HepG2 (cell line): Measurements from ENCODE around the gene C1QTNF12. TPM values are rescaled to one million over a fixed set of nuclear protein-coding genes. Genes with fewer than 3 reads are reported as not detected.

Experiments used
- ATAC-seq: fragments of 200-7000 bp; cut with Tn5 transposase; 3 replicates; pipeline ENCODE4 v1.9.1; 2020; ENCODE audit warnings: mild to moderate bottlenecking, moderate library complexity
- BruUV-seq: library from RNA; stranded (reverse); fragments of 400-500 nt; replicated peaks from 2 replicates; lab custom pipeline; 2021; lab: Mats Ljungman, UMichigan
- CTCF ChIA-PET: fragments of 300-600 bp; formaldehyde crosslinking; extraction: SDS; loops from one replicate; lab custom pipeline; 2021; ENCODE audit warnings: low total read pairs, inconsistent platforms, low intra/inter-chr PET ratio; lab: Yijun Ruan, JAX
- POLR2A ChIA-PET: fragments of 350-600 bp; sonication (Branson Sonifier 250); formaldehyde crosslinking; loops from one replicate; lab custom pipeline; 2020; ENCODE audit warnings: antibody characterized with exemption, inconsistent platforms; lab: Yijun Ruan, JAX
- DNase-seq: peaks from one replicate; pipeline ENCODE4 v3.0.0-alpha.2; 2015; ENCODE audit warnings: low spot score
- FAIRE-seq: peaks from 3 replicates; lab custom pipeline; 2011; peaks lifted over from hg19 to GRCh38; lab: Jason Lieb, UNC
- H2AFZ ChIP-seq: one replicate; pipeline ENCODE4 v1.6.1; 2011; ENCODE audit warnings: low read length, inconsistent platforms
- H3K27ac ChIP-seq: fragments of 300-600 bp; 3 replicates; pipeline ENCODE4 v1.8.0; 2011; ENCODE audit warnings: mixed run types, mild to moderate bottlenecking, mixed read lengths, low read length, inconsistent platforms; ENCODE audit not compliant: insufficient read depth; ENCODE audit errors: extremely low read length
- H3K27me3 ChIP-seq, 2 experiments: fragments of 200-600 bp in 1 of 2; 2 replicates in 1 of 2; 3 replicates in 1 of 2; pipeline versions ENCODE4 v1.6.0 to v1.8.0; 2011; ENCODE audit warnings: low read length in 2 of 2, mild to moderate bottlenecking in 2 of 2, moderate library complexity in 2 of 2, inconsistent platforms in 1 of 2; ENCODE audit not compliant: insufficient read depth in 2 of 2, control insufficient read depth in 1 of 2
- H3K36me3 ChIP-seq, 2 experiments: fragments of 200-600 bp in 1 of 2; replicated peaks in 1 of 2; 2 replicates in 1 of 2; 3 replicates in 1 of 2; pipeline versions ENCODE4 v1.5.1 to v1.8.0; 2011; ENCODE audit warnings: low read length in 2 of 2, inconsistent platforms in 1 of 2; ENCODE audit not compliant: insufficient read depth in 2 of 2, control insufficient read depth in 1 of 2
- H3K4me1 ChIP-seq: 2 replicates; pipeline ENCODE4 v1.5.1; 2012; ENCODE audit warnings: low read length, inconsistent platforms; ENCODE audit not compliant: insufficient read depth
- H3K4me2 ChIP-seq: 2 replicates; pipeline ENCODE4 v1.6.0; 2011; ENCODE audit warnings: low read depth, low read length, inconsistent platforms
- H3K4me3 ChIP-seq, 3 experiments: fragments of 200-600 bp in 1 of 3; sonication (generic), shearing (Covaris generic) in 1 of 3; replicated peaks in 1 of 3; 2 replicates each; pipeline ENCODE4 v1.5.1; 2011 to 2016; ENCODE audit warnings: low read length in 3 of 3, inconsistent platforms in 2 of 3, low read depth in 2 of 3, mild to moderate bottlenecking in 2 of 3, control low read depth in 1 of 3, mixed read lengths in 1 of 3; ENCODE audit not compliant: insufficient read depth in 1 of 3
- H3K79me2 ChIP-seq: one replicate; pipeline ENCODE4 v1.6.1; 2011; ENCODE audit warnings: low read length, inconsistent platforms; ENCODE audit not compliant: insufficient read depth
- H3K9ac ChIP-seq: 2 replicates; pipeline ENCODE4 v1.6.0; 2011; ENCODE audit warnings: mild to moderate bottlenecking, low read depth, low read length, inconsistent platforms; ENCODE audit not compliant: insufficient read depth
- H3K9me3 ChIP-seq: 2 replicates; pipeline ENCODE4 v1.5.1; 2012; ENCODE audit warnings: mild to moderate bottlenecking, low read length
- H4K20me1 ChIP-seq: 2 replicates; pipeline ENCODE4 v1.6.0; 2011; ENCODE audit warnings: inconsistent platforms, mild to moderate bottlenecking, low read length, moderate library complexity; ENCODE audit not compliant: insufficient read depth
- KDM5A ChIP-seq: fragments of 200-600 bp; sonication (generic); IDR thresholded peaks from 2 replicates; pipeline ENCODE4 v1.7.0; 2018; ENCODE audit warnings: antibody characterized with exemption, mild to moderate bottlenecking, low read length, borderline replicate concordance
- MIER2 ChIP-seq: IDR thresholded peaks from 2 replicates; pipeline ENCODE4 v1.6.1; 2016; ENCODE audit warnings: missing biosample characterization, missing genetic modification reagents
- NFKBIZ ChIP-seq: IDR thresholded peaks from 2 replicates; pipeline ENCODE4 v1.6.1; 2018; ENCODE audit warnings: missing genetic modification reagents, missing compliant biosample characterization
- PAF1 ChIP-seq: IDR thresholded peaks from 2 replicates; pipeline ENCODE4 v1.6.1; 2016; ENCODE audit warnings: missing genetic modification reagents, missing compliant biosample characterization
- POLR2G ChIP-seq: fragments of 200-400 bp; formaldehyde crosslinking; IDR thresholded peaks from 2 replicates; pipeline ENCODE4 v1.6.1; 2018; ENCODE audit warnings: mild to moderate bottlenecking, low read depth, low read length, moderate library complexity
- WGBS: methylation state at CpG from one replicate; pipeline ENCODE4 v1.1.6; 2017; ENCODE audit warnings: low lambda C conversion rate; 5-methylcytosine and 5-hydroxymethylcytosine counted together
- in situ Hi-C: cut with HindIII; loops from 2 replicates; pipeline ENCODE4 v1.10.0; 2017; ENCODE audit warnings: low pct_unique_long_range_greater_than_20kb; ENCODE audit not compliant: extremely low pct_ligation_motif_present
- intact Hi-C: fragments of 100-400 bp; cut with micrococcal nuclease; formaldehyde crosslinking; loops from one replicate; pipeline ENCODE4 v1.10.0; 2022; ENCODE audit not compliant: unreplicated experiment
- polyA plus RNA-seq, 8 experiments: library from polyadenylated mRNA; depleted of rRNA in 3 of 8; stranded (reverse) in 7 of 8; unstranded in 1 of 8; fragments of >200 nt; fragmentation: Illumina TruSeq in 4 of 8; extraction: Trizol in 4 of 8; gene quantifications; 2 replicates each; pipeline versions ENCODE4 v1.2.1 to v1.2.3, GENCODE V29; 2011 to 2016; ENCODE audit warnings: low read depth in 4 of 8, missing spikeins in 1 of 8, mixed read lengths in 1 of 8; ENCODE audit not compliant: insufficient read depth in 1 of 8
- total RNA-seq, 5 experiments: library from RNA; depleted of rRNA; stranded (reverse); fragments of >200 nt; fragmentation: Illumina TruSeq; extraction: Trizol; gene quantifications; 2 replicates each; pipeline ENCODE4 v1.2.3, GENCODE V29; 2016; ENCODE audit warnings: low read depth in 1 of 5
- TF ChIP-seq, protein P1 (sequence below): sonication (generic); formaldehyde crosslinking; IDR thresholded peaks from 2 replicates; pipeline ENCODE4 v1.5.0; 2020; ENCODE audit warnings: mild to moderate bottlenecking, missing genetic modification reagents, borderline replicate concordance

Gene C1QTNF12
- total and polyA plus RNA-seq, 2 of the 13 experiments (the other 11 are each of a cell fraction or from before 2014, with no cell fraction given): 0.18 to 0.64 TPM

GRCh38 chr1:1216770-1217620 lies 29.5 kb downstream of the C1QTNF12 start:
- Histone ChIP-seq H3K4me2 (no peak overlapping the region), H2AFZ (no peak overlapping the region), H4K20me1 (no peaks in the 10 kb centered on the region), H3K4me3 (no peak overlapping the region), H3K9ac (no peak overlapping the region), H3K36me3 (peaks cover 13 to 37% of the 10 kb centered on the region in 2 experiments; a peak in 4 of 5 replicates), H3K27ac (no peak overlapping the region), H3K9me3 (no peaks in the 10 kb centered on the region), H3K27me3 (peaks cover 2 to 12% of the 10 kb centered on the region in 2 experiments; a peak in 1 of 5 replicates), H3K79me2 (no peaks in the 10 kb centered on the region), H3K4me1 (no peaks in the 10 kb centered on the region)
- in situ Hi-C loops (no loop called here), intact Hi-C loops (no loop called here)
- WGBS: 98% methylated on average over 73 of the region's 74 CpGs
- ChIA-PET POLR2A (no interaction called here), CTCF (no interaction called here)
- TSS peak; percentile 84 for BruUV-seq
- ATAC-seq (no peak), DNase-seq (no peak), FAIRE-seq (no peak)
- TF ChIP-seq KDM5A: no peak
- TF ChIP-seq PAF1 (CRISPR knock-in tag): no peak
- TF ChIP-seq MIER2 (CRISPR knock-in tag): no peak
- TF ChIP-seq POLR2G: no peak
- TF ChIP-seq, protein P1, sequence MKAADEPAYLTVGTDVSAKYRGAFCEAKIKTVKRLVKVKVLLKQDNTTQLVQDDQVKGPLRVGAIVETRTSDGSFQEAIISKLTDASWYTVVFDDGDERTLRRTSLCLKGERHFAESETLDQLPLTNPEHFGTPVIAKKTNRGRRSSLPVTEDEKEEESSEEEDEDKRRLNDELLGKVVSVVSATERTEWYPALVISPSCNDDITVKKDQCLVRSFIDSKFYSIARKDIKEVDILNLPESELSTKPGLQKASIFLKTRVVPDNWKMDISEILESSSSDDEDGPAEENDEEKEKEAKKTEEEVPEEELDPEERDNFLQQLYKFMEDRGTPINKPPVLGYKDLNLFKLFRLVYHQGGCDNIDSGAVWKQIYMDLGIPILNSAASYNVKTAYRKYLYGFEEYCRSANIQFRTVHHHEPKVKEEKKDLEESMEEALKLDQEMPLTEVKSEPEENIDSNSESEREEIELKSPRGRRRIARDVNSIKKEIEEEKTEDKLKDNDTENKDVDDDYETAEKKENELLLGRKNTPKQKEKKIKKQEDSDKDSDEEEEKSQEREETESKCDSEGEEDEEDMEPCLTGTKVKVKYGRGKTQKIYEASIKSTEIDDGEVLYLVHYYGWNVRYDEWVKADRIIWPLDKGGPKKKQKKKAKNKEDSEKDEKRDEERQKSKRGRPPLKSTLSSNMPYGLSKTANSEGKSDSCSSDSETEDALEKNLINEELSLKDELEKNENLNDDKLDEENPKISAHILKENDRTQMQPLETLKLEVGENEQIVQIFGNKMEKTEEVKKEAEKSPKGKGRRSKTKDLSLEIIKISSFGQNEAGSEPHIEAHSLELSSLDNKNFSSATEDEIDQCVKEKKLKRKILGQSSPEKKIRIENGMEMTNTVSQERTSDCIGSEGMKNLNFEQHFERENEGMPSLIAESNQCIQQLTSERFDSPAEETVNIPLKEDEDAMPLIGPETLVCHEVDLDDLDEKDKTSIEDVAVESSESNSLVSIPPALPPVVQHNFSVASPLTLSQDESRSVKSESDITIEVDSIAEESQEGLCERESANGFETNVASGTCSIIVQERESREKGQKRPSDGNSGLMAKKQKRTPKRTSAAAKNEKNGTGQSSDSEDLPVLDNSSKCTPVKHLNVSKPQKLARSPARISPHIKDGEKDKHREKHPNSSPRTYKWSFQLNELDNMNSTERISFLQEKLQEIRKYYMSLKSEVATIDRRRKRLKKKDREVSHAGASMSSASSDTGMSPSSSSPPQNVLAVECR (CRISPR knock-in tag): no peak
- TF ChIP-seq NFKBIZ (CRISPR knock-in tag): no peak
